Cardiac fibroblast (primary cell): Measurements from ENCODE around the gene OVAAL.

Experiments
- DNase-seq, 2 donors: peaks; one replicate each; pipeline versions ENCODE4 v3.0.0 to v3.0.0-alpha.2; 2010; ENCODE audit warnings: low read depth in 2 of 2
- H3K4me3 ChIP-seq, 2 donors: replicated peaks in 1 of 2; 1 replicate in 1 of 2; 2 replicates in 1 of 2; pipeline ENCODE4 v1.5.1; 2011; ENCODE audit warnings: low read depth in 2 of 2, low read length in 2 of 2, mild to moderate bottlenecking in 2 of 2, moderate library complexity in 1 of 2
- TF ChIP-seq, protein P1 (sequence below): IDR thresholded peaks from one replicate; pipeline ENCODE4 v1.5.1; 2011; ENCODE audit warnings: low read depth, mild to moderate bottlenecking, low read length, inconsistent platforms

Gene OVAAL

DNA sequence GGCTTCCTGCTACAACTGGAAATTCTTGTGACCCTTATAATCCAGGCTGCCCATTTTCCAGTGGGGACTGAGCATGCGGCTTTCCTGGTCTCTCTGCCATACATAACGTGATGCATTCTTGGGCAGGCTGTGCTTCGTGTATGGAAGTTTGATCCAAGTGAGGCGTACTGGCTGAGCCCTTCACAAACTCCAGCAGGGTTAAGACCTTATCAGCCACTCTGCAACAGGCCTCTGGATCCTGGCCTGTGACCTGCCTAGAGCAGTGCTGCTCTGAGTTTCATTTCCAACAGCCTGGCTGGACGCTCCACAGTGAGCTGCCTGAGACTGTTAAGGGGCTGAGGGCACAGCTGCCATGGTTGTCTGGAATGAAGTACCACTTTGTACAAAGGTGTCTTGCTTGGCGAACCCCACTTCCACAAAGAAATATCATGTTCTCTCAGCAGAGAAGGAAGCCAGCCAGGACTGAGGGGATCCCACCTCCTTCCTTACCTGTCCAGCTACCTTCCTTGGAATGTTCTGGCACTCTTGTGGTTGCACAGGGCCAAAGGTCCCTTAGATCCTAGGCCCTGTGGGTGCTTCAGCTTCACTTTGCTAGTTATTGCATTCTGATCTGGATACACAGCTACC, 44.6 kb downstream of the OVAAL start:
- no peak overlapping the region for H3K4me3 ChIP-seq
- TF ChIP-seq, protein P1, sequence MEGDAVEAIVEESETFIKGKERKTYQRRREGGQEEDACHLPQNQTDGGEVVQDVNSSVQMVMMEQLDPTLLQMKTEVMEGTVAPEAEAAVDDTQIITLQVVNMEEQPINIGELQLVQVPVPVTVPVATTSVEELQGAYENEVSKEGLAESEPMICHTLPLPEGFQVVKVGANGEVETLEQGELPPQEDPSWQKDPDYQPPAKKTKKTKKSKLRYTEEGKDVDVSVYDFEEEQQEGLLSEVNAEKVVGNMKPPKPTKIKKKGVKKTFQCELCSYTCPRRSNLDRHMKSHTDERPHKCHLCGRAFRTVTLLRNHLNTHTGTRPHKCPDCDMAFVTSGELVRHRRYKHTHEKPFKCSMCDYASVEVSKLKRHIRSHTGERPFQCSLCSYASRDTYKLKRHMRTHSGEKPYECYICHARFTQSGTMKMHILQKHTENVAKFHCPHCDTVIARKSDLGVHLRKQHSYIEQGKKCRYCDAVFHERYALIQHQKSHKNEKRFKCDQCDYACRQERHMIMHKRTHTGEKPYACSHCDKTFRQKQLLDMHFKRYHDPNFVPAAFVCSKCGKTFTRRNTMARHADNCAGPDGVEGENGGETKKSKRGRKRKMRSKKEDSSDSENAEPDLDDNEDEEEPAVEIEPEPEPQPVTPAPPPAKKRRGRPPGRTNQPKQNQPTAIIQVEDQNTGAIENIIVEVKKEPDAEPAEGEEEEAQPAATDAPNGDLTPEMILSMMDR, result no peak
- no peak for DNase-seq

DNA sequence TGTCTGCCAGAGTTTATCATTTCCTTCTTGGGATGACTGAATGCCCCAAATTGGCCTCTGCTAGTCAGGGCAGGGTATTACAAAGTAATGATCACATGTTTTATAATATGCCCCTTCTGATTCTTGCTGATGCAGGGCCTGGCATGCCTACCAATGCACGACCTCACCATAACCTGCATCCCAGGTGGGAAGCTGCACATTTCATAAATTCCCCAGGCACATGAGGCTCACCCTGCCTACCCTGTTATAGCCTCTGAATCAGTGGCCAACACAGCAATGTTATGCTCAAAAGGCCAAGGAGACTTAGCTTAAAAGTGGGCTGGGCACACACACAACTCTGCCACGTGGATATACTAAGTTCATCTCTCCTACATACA, 45.1 kb downstream of the OVAAL start:
- DNase-seq, result no peak
- no peak overlapping the region for H3K4me3 ChIP-seq
- TF ChIP-seq, protein P1, result no peak

DNA sequence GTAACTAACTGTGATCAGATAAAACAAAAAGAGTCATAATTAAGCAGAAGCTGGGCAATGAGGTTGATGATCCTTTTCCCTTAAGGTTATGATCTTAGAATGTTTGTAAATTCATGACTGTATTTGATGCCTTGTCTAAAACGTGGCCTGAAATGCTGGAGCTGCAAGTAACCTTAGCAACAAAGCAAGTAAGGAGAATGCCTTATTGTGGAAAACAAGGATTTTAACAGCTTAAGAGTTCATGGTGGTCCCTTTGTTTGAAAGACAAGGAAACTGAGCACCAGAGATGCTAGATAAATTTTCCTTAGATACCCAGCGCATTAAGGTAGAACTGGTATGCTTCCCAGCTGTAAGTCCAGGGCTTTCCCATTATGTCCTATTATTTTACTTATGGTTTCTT, 47.4 kb downstream of the OVAAL start:
- no peak for DNase-seq
- TF ChIP-seq, protein P1, result no peak
- H3K4me3 ChIP-seq, result no peak overlapping the region

DNA sequence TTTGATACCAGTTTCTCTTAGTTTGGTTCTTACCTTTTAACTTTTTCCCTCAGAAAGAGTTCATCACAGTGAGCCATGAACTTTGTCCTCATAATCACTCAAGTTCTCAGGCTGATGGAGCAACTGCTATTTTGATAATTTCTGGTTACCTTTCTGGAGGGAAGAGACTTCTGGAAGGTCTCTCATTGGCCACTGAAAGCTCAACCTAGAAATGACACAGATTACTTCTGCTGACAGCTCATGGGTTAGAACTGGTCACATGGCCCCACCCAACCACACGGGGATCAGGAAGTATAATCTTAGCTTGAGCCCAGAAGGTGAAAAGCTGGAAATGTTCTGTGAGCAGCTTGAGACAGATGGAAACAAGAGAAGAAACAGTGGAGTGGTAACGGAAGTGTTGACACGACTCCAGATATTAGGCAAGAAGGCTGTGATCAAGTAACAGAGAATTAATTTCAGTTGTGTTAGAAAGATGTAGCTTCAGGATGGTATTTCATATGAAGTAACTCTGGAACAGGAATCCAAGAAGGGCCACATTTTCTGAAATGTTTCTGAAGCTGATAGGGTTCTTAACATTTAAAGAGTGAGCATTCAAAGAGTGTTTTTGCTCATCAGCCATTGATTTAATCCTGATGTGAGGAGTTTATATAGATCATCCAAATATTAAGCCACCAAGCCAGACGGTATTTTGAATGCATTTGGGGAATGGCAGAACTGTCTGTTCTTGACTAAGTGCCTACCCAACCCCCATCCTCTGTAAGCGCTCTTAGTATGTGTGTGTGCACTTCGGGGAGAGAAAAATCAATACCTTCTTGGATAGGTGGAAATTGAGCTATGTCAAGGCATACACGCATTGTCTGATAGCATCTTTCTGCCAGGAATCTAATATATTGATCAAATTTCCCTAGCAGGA, 51.1 kb downstream of the OVAAL start:
- H3K4me3 ChIP-seq, result no peak overlapping the region
- DNase-seq, result peak; percentile 47 to 73
- TF ChIP-seq, protein P1, result no peak

DNA sequence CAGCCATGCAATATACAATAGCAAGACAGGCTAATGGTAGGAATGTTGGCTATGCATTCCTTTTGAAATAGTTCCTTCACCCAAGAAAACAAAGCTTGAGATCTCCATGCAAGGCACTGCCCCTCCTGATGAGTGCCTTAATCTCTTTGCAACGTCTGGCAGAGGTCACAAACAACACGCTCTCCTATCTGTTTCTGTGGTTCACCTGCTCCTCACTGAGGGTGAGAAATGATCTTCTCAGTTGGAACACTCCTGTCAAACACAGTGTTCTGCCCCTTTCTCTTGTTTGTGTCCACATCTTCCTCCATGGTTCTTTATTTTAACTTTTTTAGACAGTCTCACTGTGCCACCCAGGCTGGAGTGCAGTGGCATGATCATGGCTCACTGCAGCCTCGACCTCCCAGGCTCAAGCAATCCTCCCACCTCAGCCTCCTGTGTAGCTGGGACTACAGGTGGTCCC, 51.8 kb downstream of the OVAAL start:
- TF ChIP-seq, protein P1, result no peak

DNA sequence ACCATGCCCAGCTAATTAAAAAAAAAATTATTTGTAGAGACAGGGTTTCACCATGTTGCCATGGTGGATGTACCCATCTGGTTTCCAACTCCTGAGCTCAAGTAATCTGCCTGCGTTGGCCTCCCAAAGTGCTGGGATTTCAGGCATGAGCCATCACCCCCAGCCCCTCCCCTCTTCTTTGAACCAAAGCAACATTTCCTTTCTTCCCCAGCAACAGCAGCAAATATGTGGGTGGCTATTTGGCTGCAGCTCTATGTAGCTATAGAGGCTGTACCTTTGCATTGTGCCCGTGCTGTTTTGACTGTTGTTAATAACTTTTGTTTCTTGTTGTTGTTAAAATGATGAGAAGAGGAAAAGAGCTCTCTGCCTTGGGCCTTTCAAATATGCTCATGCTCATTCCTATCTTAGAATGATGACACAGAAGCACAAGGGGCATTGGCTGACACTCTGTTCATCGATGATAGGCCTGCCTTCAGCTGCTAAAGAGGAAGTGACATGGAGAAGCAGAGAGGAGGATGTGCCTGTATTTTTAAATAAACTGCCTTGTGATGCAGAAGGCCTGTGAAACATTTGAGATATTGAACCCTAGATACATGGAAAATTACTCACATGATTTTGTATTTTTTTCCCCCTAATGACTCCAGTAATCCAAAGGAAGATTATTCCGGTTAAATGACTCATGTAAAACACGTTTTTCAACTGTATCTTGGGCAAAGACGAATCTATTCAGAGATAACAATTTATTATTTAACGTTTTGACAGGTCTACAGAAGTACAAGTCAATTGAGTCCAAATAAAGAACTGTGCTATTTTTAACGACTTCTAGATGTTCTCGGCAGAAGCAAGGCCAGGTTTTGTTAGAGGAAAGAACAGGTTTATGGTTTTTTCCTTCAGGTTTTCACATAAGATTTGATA, 52.5 kb downstream of the OVAAL start:
- TF ChIP-seq, protein P1, result no peak
- no peak overlapping the region for H3K4me3 ChIP-seq
- DNase-seq, result peak; percentile 56 to 58

More for the DNA sequence above, 51.8 kb downstream of the OVAAL start:
- DNase-seq, result no peak
- H3K4me3 ChIP-seq, result no peak overlapping the region
